GM06990 (cell line): ENCODE results near the gene CAMK2B.

Experiments used
- DNase-seq: peaks from one replicate; pipeline ENCODE4 v3.0.0-alpha.2; 2011; ENCODE audit not compliant: insufficient read length; ENCODE audit errors: extremely low read depth
- H3K27me3 ChIP-seq: replicated peaks from 2 replicates; pipeline ENCODE4 v1.6.0; 2011; ENCODE audit warnings: low read length; ENCODE audit not compliant: control insufficient read depth, insufficient read depth
- H3K36me3 ChIP-seq: 2 replicates; pipeline ENCODE4 v1.5.1; 2011; ENCODE audit warnings: low read length; ENCODE audit not compliant: control insufficient read depth, insufficient read depth
- H3K4me3 ChIP-seq: replicated peaks from 2 replicates; pipeline ENCODE4 v1.5.1; 2011; ENCODE audit warnings: low read depth, mild to moderate bottlenecking, control low read depth, low read length
- CTCF ChIP-seq: IDR thresholded peaks from 2 replicates; pipeline ENCODE4 v1.5.1; 2011; ENCODE audit warnings: low read length, control low read depth, mild to moderate bottlenecking, inconsistent platforms; ENCODE audit not compliant: insufficient read depth, poor library complexity, severe bottlenecking

The CAMK2B gene

GRCh38 chr7:44329888-44330287 lies 4.5 kb upstream of the CAMK2B start:
- DNase-seq, result no peak
- Histone ChIP-seq H3K4me3 (no peak overlapping the region), H3K27me3 (peaks cover 4% of the 10 kb centered on the region; the same call in 1 of the 2 replicates), H3K36me3 (no peaks in the 10 kb centered on the region)
- TF ChIP-seq CTCF, result no peak

- no peaks in the 10 kb centered on the region for H3K36me3 ChIP-seq
- peaks cover 5% of the 10 kb centered on the region for H3K27me3 ChIP-seq
- H3K4me3 ChIP-seq, result no peak overlapping the region
- no peak for TF ChIP-seq CTCF
- DNase-seq, result no peak
Measured at GRCh38 chr7:44329081-44329480, 3.7 kb upstream of the CAMK2B start.

- H3K4me3 ChIP-seq, result no peak overlapping the region
- DNase-seq, result no peak
Measured at GRCh38 chr7:44327981-44328380, 2.6 kb upstream of the CAMK2B start.

GRCh38 chr7:44326261-44327125 lies 1.1 kb upstream of the CAMK2B start:
- no peak for TF ChIP-seq CTCF
- no peak overlapping the region for H3K4me3 ChIP-seq
- no peak for DNase-seq
- no peaks in the 10 kb centered on the region for H3K36me3 ChIP-seq
- H3K27me3 ChIP-seq, result peaks cover 5% of the 10 kb centered on the region

More at GRCh38 chr7:44327981-44328380, 2.6 kb upstream of the CAMK2B start:
- no peaks in the 10 kb centered on the region for H3K36me3 ChIP-seq
- TF ChIP-seq CTCF, result no peak
- H3K27me3 ChIP-seq, result peaks cover 5% of the 10 kb centered on the region

GRCh38 chr7:44325811-44326241 lies 432 bp upstream of the CAMK2B start:
- Histone ChIP-seq H3K36me3 (no peaks in the 10 kb centered on the region), H3K27me3 (peaks cover 5% of the 10 kb centered on the region), H3K4me3 (no peak overlapping the region)
- no peak for DNase-seq
- TF ChIP-seq CTCF, result no peak
